ENCODE measurements around the gene KLRC3.

The KLRC3 gene

DNA sequence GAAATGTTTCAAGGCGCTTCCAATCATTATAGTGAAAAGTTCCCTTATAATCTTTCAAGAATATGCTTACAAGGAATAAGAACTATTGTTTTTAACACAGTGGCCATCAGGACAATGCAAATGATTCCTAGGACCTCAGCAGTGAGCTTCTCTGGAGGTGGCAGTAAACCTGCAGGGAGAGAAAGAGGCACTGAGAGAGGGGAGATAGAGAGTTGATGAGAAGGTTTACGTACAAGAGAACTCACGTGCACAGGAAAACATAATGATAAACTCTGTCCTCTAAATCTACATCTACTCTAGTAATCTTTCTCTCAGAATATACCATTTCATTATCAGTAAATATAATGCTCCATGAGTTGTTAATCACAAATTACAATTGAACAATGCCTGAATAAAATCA, 11.6 kb downstream of the KLRC3 start:
- Histone ChIP-seq H3K36me3 (replicated peaks; ENCODE audit: insufficient read depth, low read length) (no peaks in the 10 kb centered on the region), H3K4me1 (ENCODE audit: low read length) (no peaks in the 10 kb centered on the region), H4K20me1 (ENCODE audit: insufficient read depth, low read length) (no peaks in the 10 kb centered on the region), H3K9me2 (replicated peaks; ENCODE audit: insufficient read depth, low read length) (no peaks in the 10 kb centered on the region), H3K27me3 (replicated peaks; ENCODE audit: insufficient read depth, low read length) (no peaks in the 10 kb centered on the region), H3K4me2 (ENCODE audit: low read depth, low read length) (no peak overlapping the region), H3F3A (ENCODE audit: insufficient read depth, low read length) (no peaks in the 10 kb centered on the region), H3K79me2 (ENCODE audit: low read length) (no peaks in the 10 kb centered on the region), H3K9ac (ENCODE audit: low read length) (no peak overlapping the region), H2AFZ (ENCODE audit: low read length) (no peak overlapping the region), H3K9me3 (replicated peaks; ENCODE audit: insufficient read depth, low read length) (no peaks in the 10 kb centered on the region), H3K27ac (ENCODE audit: low read length) (no peak overlapping the region), H3K4me3 (ENCODE audit: low read length) (no peak overlapping the region)
- no peak for DNase-seq
- no peak for TF ChIP-seq EZH2 (optimal IDR thresholded peaks at IDR 0.05; ENCODE audit: low read depth, low read length)

DNA sequence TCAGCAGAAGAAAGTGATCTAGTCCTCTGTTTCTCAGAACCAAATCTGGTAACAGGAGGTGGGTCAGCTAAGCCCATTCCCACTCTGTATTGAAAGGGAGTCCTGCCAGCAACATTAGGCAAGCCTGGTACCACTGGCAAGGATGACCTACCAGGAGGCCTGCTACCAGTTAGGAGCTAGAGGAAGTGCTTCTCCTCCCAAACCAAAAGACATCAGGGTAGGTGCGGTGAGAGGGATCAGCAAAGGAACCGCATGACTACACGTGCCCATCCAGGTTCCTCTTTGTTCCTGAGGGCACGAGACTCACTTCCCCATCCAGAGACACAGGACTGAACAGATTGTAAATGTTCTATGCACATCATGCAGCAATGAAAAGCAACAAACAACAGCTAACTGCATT, 13.7 kb downstream of the KLRC3 start:
- Histone ChIP-seq H3K9ac (ENCODE audit: low read length) (no peak overlapping the region), H3K27ac (ENCODE audit: low read length) (no peak overlapping the region), H3K27me3 (replicated peaks; ENCODE audit: insufficient read depth, low read length) (no peaks in the 10 kb centered on the region), H3K79me2 (ENCODE audit: low read length) (no peaks in the 10 kb centered on the region), H3F3A (ENCODE audit: insufficient read depth, low read length) (no peaks in the 10 kb centered on the region), H3K9me3 (replicated peaks; ENCODE audit: insufficient read depth, low read length) (no peaks in the 10 kb centered on the region), H3K4me1 (ENCODE audit: low read length) (no peaks in the 10 kb centered on the region), H3K4me2 (ENCODE audit: low read depth, low read length) (no peak overlapping the region), H3K36me3 (replicated peaks; ENCODE audit: insufficient read depth, low read length) (no peaks in the 10 kb centered on the region), H4K20me1 (ENCODE audit: insufficient read depth, low read length) (no peaks in the 10 kb centered on the region), H3K9me2 (replicated peaks; ENCODE audit: insufficient read depth, low read length) (no peaks in the 10 kb centered on the region), H2AFZ (ENCODE audit: low read length) (no peak overlapping the region), H3K4me3 (ENCODE audit: low read length) (no peak overlapping the region)
- no peak for DNase-seq
- TF ChIP-seq, protein P1, sequence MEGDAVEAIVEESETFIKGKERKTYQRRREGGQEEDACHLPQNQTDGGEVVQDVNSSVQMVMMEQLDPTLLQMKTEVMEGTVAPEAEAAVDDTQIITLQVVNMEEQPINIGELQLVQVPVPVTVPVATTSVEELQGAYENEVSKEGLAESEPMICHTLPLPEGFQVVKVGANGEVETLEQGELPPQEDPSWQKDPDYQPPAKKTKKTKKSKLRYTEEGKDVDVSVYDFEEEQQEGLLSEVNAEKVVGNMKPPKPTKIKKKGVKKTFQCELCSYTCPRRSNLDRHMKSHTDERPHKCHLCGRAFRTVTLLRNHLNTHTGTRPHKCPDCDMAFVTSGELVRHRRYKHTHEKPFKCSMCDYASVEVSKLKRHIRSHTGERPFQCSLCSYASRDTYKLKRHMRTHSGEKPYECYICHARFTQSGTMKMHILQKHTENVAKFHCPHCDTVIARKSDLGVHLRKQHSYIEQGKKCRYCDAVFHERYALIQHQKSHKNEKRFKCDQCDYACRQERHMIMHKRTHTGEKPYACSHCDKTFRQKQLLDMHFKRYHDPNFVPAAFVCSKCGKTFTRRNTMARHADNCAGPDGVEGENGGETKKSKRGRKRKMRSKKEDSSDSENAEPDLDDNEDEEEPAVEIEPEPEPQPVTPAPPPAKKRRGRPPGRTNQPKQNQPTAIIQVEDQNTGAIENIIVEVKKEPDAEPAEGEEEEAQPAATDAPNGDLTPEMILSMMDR (IDR thresholded peaks at IDR 0.05; ENCODE audit: low read length): no peak
- TF ChIP-seq EZH2phosphoT487 (IDR thresholded peaks at IDR 0.05; ENCODE audit: low read length): no peak
- no peak for TF ChIP-seq EZH2 (optimal IDR thresholded peaks at IDR 0.05; ENCODE audit: low read depth, low read length)

DNA sequence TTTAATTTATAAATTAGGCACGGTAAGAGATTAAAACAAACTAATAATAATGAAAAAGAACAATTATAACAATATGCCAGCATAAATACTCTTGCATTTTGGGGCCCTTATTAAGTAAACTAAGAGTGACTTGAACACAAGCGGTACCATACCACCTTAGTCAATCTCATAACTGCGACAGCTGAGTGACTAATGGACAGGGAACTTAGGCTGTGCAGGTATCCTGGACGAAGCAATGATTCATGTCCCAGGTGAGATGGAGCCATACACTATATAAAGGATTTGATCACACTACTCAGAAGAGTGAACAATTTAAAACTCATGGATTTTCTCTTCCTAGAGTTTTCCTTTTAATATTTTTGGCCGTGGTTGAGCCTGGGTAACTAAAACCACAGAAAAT, 15.1 kb downstream of the KLRC3 start:
- no peak for TF ChIP-seq EZH2 (optimal IDR thresholded peaks at IDR 0.05; ENCODE audit: low read depth, low read length)
- TF ChIP-seq EZH2phosphoT487 (IDR thresholded peaks at IDR 0.05; ENCODE audit: low read length): no peak
- TF ChIP-seq, protein P1 (IDR thresholded peaks at IDR 0.05; ENCODE audit: low read length): no peak
- H3K36me3 ChIP-seq (replicated peaks; ENCODE audit: insufficient read depth, low read length): no peaks in the 10 kb centered on the region
- no peaks in the 10 kb centered on the region for H3K4me1 ChIP-seq (ENCODE audit: low read length)
- H3K79me2 ChIP-seq (ENCODE audit: low read length): no peaks in the 10 kb centered on the region
- H3K9me2 ChIP-seq (replicated peaks; ENCODE audit: insufficient read depth, low read length): no peaks in the 10 kb centered on the region
- H2AFZ ChIP-seq (ENCODE audit: low read length): no peak overlapping the region
- H3K4me2 ChIP-seq (ENCODE audit: low read depth, low read length): no peak overlapping the region
- no peak overlapping the region for H3K4me3 ChIP-seq (ENCODE audit: low read length)
- no peak overlapping the region for H3K9ac ChIP-seq (ENCODE audit: low read length)
- H4K20me1 ChIP-seq (ENCODE audit: insufficient read depth, low read length): no peaks in the 10 kb centered on the region
- no peaks in the 10 kb centered on the region for H3K27me3 ChIP-seq (replicated peaks; ENCODE audit: insufficient read depth, low read length)
- no peaks in the 10 kb centered on the region for H3F3A ChIP-seq (ENCODE audit: insufficient read depth, low read length)
- H3K27ac ChIP-seq (ENCODE audit: low read length): no peak overlapping the region
- H3K9me3 ChIP-seq (replicated peaks; ENCODE audit: insufficient read depth, low read length): no peaks in the 10 kb centered on the region
- no peak for DNase-seq

DNA sequence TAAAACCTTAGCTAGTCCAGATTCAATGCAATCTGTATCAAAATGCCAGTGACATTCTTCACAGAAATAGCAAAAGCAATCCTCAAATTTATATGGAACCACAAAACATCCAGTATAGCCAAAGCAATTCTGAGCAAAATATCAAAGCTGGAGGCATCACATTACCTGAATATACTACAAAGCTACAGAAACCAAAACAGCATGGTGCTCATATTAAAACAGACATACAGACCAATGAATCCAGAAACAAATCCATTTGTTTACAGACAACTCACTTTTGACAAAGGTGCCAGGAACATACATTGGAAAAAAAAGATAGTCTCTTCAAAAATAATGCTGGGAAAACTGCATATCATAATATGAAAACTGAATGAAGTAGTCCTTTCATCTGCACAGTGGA, 15.6 kb downstream of the KLRC3 start:
- no peaks in the 10 kb centered on the region for H3K27me3 ChIP-seq (replicated peaks; ENCODE audit: insufficient read depth, low read length)
- H3K9ac ChIP-seq (ENCODE audit: low read length): no peak overlapping the region
- no peak overlapping the region for H3K4me3 ChIP-seq (ENCODE audit: low read length)
- no peaks in the 10 kb centered on the region for H3K9me3 ChIP-seq (replicated peaks; ENCODE audit: insufficient read depth, low read length)
- no peaks in the 10 kb centered on the region for H4K20me1 ChIP-seq (ENCODE audit: insufficient read depth, low read length)
- no peaks in the 10 kb centered on the region for H3K4me1 ChIP-seq (ENCODE audit: low read length)
- H3F3A ChIP-seq (ENCODE audit: insufficient read depth, low read length): no peaks in the 10 kb centered on the region
- no peak overlapping the region for H3K27ac ChIP-seq (ENCODE audit: low read length)
- no peak overlapping the region for H3K4me2 ChIP-seq (ENCODE audit: low read depth, low read length)
- no peaks in the 10 kb centered on the region for H3K36me3 ChIP-seq (replicated peaks; ENCODE audit: insufficient read depth, low read length)
- H3K9me2 ChIP-seq (replicated peaks; ENCODE audit: insufficient read depth, low read length): no peaks in the 10 kb centered on the region
- no peak for TF ChIP-seq EZH2phosphoT487 (IDR thresholded peaks at IDR 0.05; ENCODE audit: low read length)
- no peak for TF ChIP-seq EZH2 (optimal IDR thresholded peaks at IDR 0.05; ENCODE audit: low read depth, low read length)
- TF ChIP-seq, protein P1 (IDR thresholded peaks at IDR 0.05; ENCODE audit: low read length): no peak
- no peaks in the 10 kb centered on the region for H3K79me2 ChIP-seq (ENCODE audit: low read length)
- no peak overlapping the region for H2AFZ ChIP-seq (ENCODE audit: low read length)
- DNase-seq: no peak
